NCI-H2227 treated with DMSO at 0.1 percent for 48 hours (cell line): ENCODE results near the gene SLC13A2.

ENCODE experiments used
- DNase-seq: peaks from one replicate; lab custom pipeline; 2025; lab: John Stamatoyannopoulos, UW

Gene SLC13A2

GRCh38 chr17:28471531-28472342, 1.7 kb upstream of the SLC13A2 start:
- DNase-seq = no peak

- DNase-seq = no peak
Observed at GRCh38 chr17:28472871-28473497, 460 bp upstream of the SLC13A2 start.

GRCh38 chr17:28474111-28474531, 677 bp downstream of the SLC13A2 start:
- no peak for DNase-seq

- DNase-seq = no peak
Observed at GRCh38 chr17:28475151-28475900, 1.9 kb downstream of the SLC13A2 start.

GRCh38 chr17:28476076-28476865, 2.8 kb downstream of the SLC13A2 start:
- no peak for DNase-seq

GRCh38 chr17:28477928-28478327, 4.5 kb downstream of the SLC13A2 start:
- DNase-seq = no peak

DNA sequence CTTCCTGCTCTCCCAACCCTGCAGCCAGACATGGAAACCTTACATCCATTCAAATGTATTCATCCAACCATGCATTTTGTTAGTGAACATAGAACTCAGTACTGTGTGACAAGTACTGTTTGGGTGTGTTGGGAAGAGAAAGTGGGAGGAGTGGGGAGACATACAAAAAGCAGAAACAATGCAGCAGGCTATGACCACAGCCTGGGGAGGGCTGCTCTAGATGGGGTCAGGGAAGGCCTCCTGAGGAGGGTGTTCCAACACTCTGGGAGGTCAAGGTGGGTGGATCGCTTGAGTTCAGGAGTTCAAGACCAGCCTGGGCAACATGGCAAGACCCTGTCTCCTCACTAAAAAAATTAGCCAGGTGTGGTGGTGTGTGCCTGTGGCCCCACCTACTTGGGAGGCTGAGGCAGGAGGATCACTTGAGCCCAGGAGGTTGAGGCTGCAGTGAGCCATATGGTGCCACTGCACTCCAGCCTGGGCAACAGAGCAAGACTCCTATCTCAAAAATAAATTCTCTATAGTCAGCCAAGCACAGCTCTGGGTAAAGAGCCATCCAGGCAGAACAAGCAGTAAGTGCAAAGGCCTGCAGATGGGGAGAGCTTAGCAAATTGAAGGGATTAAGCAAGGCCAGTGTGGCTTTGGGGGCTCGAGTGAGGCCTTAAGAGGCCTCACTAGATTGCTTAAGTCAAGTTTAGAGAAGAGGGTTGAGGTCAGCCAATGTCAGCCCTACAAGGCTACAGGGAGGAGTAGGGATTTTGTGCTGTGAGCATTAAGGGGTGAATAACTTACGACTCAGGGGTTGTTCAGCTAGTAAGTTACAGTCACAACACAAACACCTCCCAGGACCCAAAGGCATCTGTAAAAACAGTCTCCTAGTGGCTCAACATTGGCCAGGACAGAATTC, 5.5 kb downstream of the SLC13A2 start:
- DNase-seq = no peak

- no peak for DNase-seq
Observed at GRCh38 chr17:28480278-28480677, 6.8 kb downstream of the SLC13A2 start.

- no peak for DNase-seq
Observed at GRCh38 chr17:28480799-28481571, 7.5 kb downstream of the SLC13A2 start.

DNA sequence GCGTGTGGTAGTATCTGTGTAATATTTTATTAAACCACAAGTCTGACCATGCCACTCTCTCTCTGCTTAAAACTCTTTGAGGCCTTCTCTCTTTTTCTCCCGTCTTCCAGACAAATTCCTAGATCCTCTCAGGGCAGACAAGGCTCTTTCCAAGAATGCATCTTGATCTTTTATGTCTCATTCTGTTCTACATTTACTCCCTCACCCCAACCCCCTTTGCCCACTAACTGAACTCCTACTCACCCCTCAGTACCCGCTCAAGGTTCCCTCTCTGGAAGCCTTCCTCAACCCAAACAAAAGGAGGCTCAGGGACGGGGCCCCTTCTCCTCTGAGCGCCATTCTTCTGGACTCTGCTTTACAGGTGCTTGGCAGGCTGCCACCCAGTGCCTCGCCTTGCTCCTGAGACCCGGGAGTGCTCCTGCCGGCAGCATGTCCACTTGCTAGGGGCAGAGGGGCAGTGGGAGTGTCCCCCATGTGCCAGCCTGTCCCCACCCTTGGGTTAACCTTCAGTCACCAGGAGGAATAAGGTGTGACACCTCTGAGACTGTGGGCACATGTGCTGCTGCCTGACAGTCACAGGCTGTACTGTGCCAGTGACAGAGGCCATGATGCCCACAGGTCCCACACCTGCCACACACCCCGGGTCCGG, 9.2 kb downstream of the SLC13A2 start:
- DNase-seq = no peak

GRCh38 chr17:28484296-28484695, 10.9 kb downstream of the SLC13A2 start:
- DNase-seq = no peak

DNA sequence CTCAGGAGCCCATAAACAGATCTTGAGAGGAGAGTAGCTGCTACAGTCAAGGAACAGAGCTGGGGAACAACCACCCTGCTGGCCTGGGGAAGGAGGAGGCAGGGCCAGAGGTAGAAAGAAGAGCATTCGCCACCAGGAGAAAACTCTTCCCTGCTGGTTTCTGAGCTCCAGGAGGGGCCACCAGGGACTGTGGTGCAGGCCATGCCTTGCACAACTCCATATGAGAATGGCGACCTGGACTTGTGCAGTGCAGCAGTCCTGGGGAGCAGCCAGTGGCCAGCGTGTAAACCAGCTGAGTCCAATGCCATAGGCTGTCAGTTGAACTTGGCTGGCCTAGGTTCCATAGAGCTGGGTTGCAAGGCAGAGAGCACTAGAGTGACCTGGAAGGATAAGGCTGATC, 11.6 kb downstream of the SLC13A2 start:
- DNase-seq = no peak

GRCh38 chr17:28487881-28488532, 14.6 kb downstream of the SLC13A2 start:
- DNase-seq = no peak

- no peak for DNase-seq
Observed at GRCh38 chr17:28488533-28489276, 15.3 kb downstream of the SLC13A2 start.

DNA sequence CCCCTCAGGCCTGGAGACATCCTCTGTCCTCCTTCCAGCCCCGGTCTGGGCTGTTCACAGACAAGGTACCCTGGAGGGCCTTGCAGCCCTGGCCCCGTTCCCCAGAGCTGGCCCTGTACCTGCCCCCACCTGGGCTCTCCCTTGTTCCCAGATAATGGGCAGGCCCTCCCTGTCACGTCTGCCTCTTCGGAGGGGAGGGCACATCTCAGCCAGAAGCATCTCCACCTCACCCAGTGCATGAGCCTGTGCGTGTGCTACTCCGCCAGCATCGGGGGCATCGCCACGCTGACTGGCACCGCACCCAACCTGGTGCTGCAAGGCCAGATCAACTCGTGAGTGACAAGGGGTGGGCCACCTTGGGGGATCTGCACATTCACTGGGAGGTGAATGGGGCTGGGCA, 17.8 kb downstream of the SLC13A2 start:
- no peak for DNase-seq

GRCh38 chr17:28491860-28492259, 18.4 kb downstream of the SLC13A2 start:
- no peak for DNase-seq

- no peak for DNase-seq
Observed at GRCh38 chr17:28492352-28493310, 19.2 kb downstream of the SLC13A2 start.
